PC-3 (cell line): Measurements from ENCODE around the gene TTYH1.
"Not testable (repeated sequence)": the region's sequence is repeated elsewhere in the genome, so short reads cannot be mapped to it uniquely, and the experiment has no call there.

Source experiments
- EZH2 ChIP-seq: fragments of 300-600 bp; sonication (generic); IDR thresholded peaks from one replicate; pipeline ENCODE4 v1.6.1; 2017; ENCODE audit warnings: antibody characterized with exemption, mild to moderate bottlenecking, low read length; ENCODE audit not compliant: unreplicated experiment
- EZH2phosphoT487 ChIP-seq: fragments of 300-600 bp; sonication (generic); IDR thresholded peaks from 2 replicates; pipeline ENCODE4 v1.6.1; 2018; ENCODE audit warnings: mild to moderate bottlenecking, antibody characterized with exemption, low read length, borderline replicate concordance
- TF ChIP-seq, protein P1 (sequence below): fragments of 300-600 bp; sonication (generic); conservative IDR thresholded peaks from 2 replicates; pipeline ENCODE4 v1.5.1; 2017; ENCODE audit warnings: antibody characterized with exemption, low read depth, mild to moderate bottlenecking, low read length

DNA sequence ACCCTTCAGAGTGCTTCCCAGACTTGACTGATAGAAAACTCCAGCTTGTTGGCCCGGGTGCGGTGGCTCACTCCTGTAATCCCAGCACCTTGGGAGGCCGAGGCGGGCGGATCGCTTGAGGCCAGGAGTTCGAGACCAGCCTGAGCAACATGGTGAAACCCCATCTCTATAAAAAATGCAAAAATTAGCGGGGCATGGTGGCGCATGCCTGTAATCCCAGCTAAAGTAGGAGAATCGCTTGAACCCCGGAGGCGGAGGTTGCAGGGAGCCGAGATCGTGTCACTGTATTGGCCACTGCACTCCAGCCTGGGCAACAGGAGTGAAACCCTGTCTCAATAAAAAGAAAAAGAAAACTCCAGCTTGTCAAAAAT lies 50.8 kb downstream of the TTYH1 start:
- TF ChIP-seq, protein P1, sequence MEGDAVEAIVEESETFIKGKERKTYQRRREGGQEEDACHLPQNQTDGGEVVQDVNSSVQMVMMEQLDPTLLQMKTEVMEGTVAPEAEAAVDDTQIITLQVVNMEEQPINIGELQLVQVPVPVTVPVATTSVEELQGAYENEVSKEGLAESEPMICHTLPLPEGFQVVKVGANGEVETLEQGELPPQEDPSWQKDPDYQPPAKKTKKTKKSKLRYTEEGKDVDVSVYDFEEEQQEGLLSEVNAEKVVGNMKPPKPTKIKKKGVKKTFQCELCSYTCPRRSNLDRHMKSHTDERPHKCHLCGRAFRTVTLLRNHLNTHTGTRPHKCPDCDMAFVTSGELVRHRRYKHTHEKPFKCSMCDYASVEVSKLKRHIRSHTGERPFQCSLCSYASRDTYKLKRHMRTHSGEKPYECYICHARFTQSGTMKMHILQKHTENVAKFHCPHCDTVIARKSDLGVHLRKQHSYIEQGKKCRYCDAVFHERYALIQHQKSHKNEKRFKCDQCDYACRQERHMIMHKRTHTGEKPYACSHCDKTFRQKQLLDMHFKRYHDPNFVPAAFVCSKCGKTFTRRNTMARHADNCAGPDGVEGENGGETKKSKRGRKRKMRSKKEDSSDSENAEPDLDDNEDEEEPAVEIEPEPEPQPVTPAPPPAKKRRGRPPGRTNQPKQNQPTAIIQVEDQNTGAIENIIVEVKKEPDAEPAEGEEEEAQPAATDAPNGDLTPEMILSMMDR = not testable (repeated sequence)
- not testable (repeated sequence) for TF ChIP-seq EZH2phosphoT487, EZH2
